ENCODE results near the gene CAMTA1. TPM values are rescaled to one million over a fixed set of nuclear protein-coding genes. Genes with fewer than 3 reads are reported as not detected.
A peak's percentile ranks its signal among the peaks of the same experiment; 100 is the strongest.

CAMTA1 gene
- total and polyA plus RNA-seq, 8 donors, result 13.0 to 54.2 (median 23.6) TPM

GRCh38 chr1:6957341-6957740 lies 172.1 kb downstream of the CAMTA1 start:
- H3K27ac ChIP-seq, result no peak overlapping the region
- no peaks in the 10 kb centered on the region for H3K9me3 ChIP-seq
- no peaks in the 10 kb centered on the region for H3K27me3 ChIP-seq
- 90 to 91% methylated on average over 5 of the region's 5 CpGs for WGBS, 2 donors
- H3K4me1 ChIP-seq, result no peaks in the 10 kb centered on the region
- DNase-seq (no peak), FAIRE-seq (no peak), ATAC-seq (no peak)
- intact Hi-C loops (cut with DNase I), result no loop called here
- H3K36me3 ChIP-seq, result no peaks in the 10 kb centered on the region
- H3K4me3 ChIP-seq, result no peak overlapping the region
- no peak for TF ChIP-seq CTCF (IDR thresholded peaks at IDR 0.05)

- H3K4me1 ChIP-seq, result no peaks in the 10 kb centered on the region
- no peaks in the 10 kb centered on the region for H3K9me3 ChIP-seq
- no peak overlapping the region for H3K4me3 ChIP-seq
- no peak overlapping the region for H3K27ac ChIP-seq
- ATAC-seq (no peak), FAIRE-seq (no peak), DNase-seq (no peak)
- no peaks in the 10 kb centered on the region for H3K27me3 ChIP-seq
- no peak for TF ChIP-seq CTCF (IDR thresholded peaks at IDR 0.05)
- no peaks in the 10 kb centered on the region for H3K36me3 ChIP-seq
- intact Hi-C loops (cut with DNase I), result no loop called here
- WGBS, 2 donors, result 87 to 95% methylated on average over 15 of the region's 15 CpGs
These were observed 173.3 kb downstream of the CAMTA1 start for GRCh38 chr1:6958407-6959030.

- no peak for TF ChIP-seq CTCF (IDR thresholded peaks at IDR 0.05)
- H3K27me3 ChIP-seq, result no peaks in the 10 kb centered on the region
- H3K4me1 ChIP-seq, result no peaks in the 10 kb centered on the region
- H3K9me3 ChIP-seq, result no peaks in the 10 kb centered on the region
- intact Hi-C loops (cut with DNase I), result no loop called here
- DNase-seq, result no peak
- H3K36me3 ChIP-seq, result no peaks in the 10 kb centered on the region
- ATAC-seq, result no peak
- no peak overlapping the region for H3K4me3 ChIP-seq
- WGBS, 2 donors, result 81 to 93% methylated on average over 8 of the region's 8 CpGs
- FAIRE-seq, result no peak
- H3K27ac ChIP-seq, result no peak overlapping the region
These were observed 174.2 kb downstream of the CAMTA1 start for GRCh38 chr1:6959491-6959890.

- no peaks in the 10 kb centered on the region for H3K27me3 ChIP-seq
- no peak overlapping the region for H3K27ac ChIP-seq
- DNase-seq (peak in 4 of 6 donors; percentile 50 to 56 (median 54)), FAIRE-seq (no peak), ATAC-seq (peak; percentile 45 to 79 (median 60))
- H3K9me3 ChIP-seq, result no peaks in the 10 kb centered on the region
- no peak for TF ChIP-seq CTCF (IDR thresholded peaks at IDR 0.05)
- no peaks in the 10 kb centered on the region for H3K4me1 ChIP-seq
- H3K4me3 ChIP-seq, result no peak overlapping the region
- WGBS, 2 donors, result 10% methylated on average over 12 of the region's 12 CpGs
- intact Hi-C loops (cut with DNase I), result no loop called here
- H3K36me3 ChIP-seq, result no peaks in the 10 kb centered on the region
These were observed 175.1 kb downstream of the CAMTA1 start for GRCh38 chr1:6960291-6960811.

GRCh38 chr1:6960860-6961259 lies 175.6 kb downstream of the CAMTA1 start:
- H3K9me3 ChIP-seq, result no peaks in the 10 kb centered on the region
- FAIRE-seq, result no peak
- no peak overlapping the region for H3K27ac ChIP-seq
- no peak overlapping the region for H3K4me3 ChIP-seq
- no peaks in the 10 kb centered on the region for H3K27me3 ChIP-seq
- WGBS, 2 donors, result 89 to 90% methylated on average over 3 of the region's 3 CpGs
- DNase-seq, result no peak
- TF ChIP-seq CTCF (IDR thresholded peaks at IDR 0.05), result no peak
- intact Hi-C loops (cut with DNase I), result no loop called here
- no peaks in the 10 kb centered on the region for H3K36me3 ChIP-seq
- no peak for ATAC-seq
- H3K4me1 ChIP-seq, result no peaks in the 10 kb centered on the region
